GM18507 (cell line): ENCODE results near the gene SYTL3.
"Not testable (repeated sequence)": the region's sequence is repeated elsewhere in the genome, so short reads cannot be mapped to it uniquely, and the experiment has no call there.

Experiments
- DNase-seq: peaks from one replicate; pipeline ENCODE4 v3.0.0; 2011; ENCODE audit warnings: low read depth; ENCODE audit not compliant: insufficient read length; ENCODE audit errors: extremely low spot score
- FAIRE-seq: peaks from 2 replicates; lab custom pipeline; 2011; peaks lifted over from hg19 to GRCh38; lab: Jason Lieb, UNC

The SYTL3 gene

DNA sequence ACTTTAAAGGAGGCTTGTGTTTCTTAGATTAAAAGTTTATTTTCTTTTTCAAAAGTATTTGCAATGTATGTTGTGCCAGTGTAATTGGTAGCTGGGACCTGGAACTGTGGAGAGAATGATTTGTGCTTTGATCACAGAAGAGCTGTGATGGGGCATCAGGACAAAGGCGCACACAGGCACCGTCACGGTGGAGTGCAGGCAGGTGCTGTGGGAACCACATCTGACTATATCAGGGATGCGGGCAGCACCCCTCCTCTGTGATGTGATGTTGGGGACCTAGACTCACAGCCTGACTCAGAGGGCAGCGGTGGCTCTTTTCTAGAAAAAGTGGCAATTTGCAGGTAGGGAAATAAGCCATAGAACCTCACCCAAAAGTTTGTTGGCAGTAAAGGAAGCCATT, 34.5 kb downstream of the SYTL3 start:
- FAIRE-seq = no peak

DNA sequence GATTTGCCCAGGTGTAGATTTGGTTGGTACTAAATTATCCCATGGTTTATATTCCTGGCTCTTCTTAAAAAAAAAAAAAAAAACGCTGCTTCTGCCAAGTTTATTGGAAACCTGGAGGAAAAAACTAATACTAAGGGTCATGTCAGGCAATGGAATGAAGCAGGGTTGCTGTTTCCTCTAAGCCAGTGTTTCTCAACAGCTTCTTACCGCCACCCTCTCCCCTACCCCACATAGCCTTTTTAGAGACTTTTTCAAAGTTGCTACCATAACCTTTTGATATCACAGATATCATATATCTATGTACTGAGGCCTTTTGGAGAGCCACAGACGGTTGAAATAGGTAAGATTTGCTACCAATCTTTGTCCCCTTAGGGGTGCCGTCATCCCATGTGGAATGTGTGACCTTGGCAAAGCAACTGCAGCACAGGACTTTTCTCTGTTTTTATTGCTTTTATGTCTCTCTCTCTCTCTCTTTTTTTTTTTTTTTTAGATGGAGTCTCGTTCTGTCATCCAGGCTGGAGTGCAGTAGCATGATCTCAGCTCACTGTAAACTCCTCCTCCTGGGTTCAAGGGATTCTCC, 35.0 kb downstream of the SYTL3 start:
- DNase-seq (no peak), FAIRE-seq (no peak)

More for the DNA sequence above, 34.5 kb downstream of the SYTL3 start:
- no peak for DNase-seq

DNA sequence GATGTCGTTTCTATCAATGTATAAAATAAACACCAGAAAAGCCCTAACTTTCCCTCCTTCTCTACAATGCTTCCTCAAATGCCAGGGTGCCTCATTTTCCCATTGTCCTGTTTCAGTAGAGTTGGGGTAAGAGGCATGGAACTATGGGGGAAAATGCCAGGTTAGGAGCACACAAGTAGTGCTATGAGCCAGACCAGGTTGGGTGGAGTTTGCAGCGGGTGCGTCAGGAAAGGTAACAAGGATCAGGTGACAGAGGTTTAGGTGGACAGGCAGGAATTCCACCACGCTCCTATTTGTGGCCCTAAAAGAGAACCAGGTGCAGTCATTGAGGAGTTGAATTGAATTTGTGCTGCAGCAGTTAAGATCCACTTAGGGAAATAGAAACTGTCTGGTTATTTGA, 36.5 kb downstream of the SYTL3 start:
- FAIRE-seq (no peak), DNase-seq (no peak)

DNA sequence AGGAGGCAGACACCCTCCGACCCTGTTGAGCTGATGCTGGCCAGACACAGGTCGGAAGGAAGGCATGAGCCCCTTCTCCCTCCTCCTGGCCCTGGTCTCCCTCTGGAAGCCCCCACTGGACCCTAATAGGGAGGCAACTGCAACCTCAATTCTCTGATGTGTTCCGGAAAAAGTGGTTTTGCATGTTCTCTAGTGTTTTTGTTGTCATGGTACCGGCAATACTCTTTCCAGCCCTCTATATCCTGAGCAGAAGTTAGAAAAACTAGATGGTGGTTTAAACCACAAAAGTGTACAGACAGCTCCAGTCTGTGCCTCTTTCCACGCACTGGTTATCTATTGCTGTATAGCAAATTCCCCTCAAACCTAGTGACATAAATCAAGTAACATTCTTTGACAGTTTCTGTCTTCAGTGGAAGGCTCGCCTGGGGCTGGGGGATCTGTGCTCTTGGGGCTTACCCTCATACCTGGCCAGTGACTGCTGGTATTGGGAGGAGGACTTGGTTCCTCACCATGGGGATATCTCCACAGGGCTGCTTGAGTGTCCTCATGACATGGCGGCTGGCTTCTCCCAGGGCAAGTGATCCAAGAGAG, 37.0 kb downstream of the SYTL3 start:
- DNase-seq = no peak
- FAIRE-seq = peak; percentile 71

DNA sequence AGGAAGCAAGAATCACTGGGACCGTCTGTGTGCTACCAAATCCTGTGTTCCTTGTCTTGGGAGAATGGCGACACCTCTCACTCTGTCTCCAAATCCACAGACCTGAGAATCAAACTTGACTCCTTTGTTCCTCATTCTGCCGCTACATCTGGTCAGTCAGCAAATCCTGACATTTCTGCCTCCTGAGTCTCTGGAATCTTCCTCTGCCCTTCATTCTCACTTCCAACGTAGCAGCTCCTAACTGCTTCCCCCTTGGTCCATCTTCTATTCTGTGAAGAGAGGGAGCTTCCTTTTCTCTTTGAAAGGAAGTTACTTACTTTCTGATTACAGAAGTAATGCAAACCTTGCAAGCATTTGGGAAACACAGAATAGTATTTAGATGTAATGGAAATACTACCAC, 37.7 kb downstream of the SYTL3 start:
- FAIRE-seq (no peak), DNase-seq (no peak)

- no peak for FAIRE-seq
- no peak for DNase-seq
These were observed 39.0 kb downstream of the SYTL3 start for GRCh38 chr6:158688860-158689259.

DNA sequence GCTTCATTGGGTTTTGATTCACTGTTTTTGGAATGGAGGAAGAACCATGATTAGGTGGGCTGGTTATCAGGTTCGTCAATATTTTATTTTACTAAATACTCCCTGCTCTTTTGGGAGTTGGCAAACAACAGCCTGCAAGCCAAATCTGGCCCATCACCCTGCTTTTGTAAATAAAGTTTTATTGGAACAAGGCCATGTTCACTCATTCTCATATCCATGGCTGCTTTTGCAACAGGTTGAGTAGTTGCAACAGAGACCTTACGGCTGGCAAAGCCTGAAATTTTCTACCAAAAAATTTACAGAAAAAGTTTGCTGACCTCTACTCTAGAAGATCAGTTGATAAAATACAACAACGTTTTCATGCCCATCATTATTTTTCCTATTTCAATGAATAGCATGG, 45.1 kb downstream of the SYTL3 start:
- FAIRE-seq (no peak), DNase-seq (no peak)

DNA sequence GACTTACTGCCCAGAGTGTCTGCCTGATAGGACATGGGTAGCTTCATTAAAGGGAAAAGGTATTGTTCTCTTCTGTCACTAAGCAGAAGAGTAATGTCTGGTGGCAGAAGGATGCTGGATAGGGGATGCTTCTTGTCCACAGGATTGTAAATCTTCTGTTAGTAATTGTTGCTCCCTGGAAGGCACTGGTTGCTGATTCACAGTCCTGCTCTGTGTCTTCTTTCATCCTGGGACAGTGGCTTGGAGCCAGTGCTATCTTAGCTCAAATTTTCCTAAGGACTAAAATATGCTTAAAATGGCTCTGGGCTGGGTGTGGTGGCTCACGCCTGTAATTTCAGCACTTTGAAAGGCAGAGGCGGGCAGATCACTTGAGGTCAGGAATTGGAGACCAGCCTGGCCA, 48.0 kb downstream of the SYTL3 start:
- DNase-seq (no peak), FAIRE-seq (no peak)

GRCh38 chr6:158698931-158699330, 49.1 kb downstream of the SYTL3 start:
- no peak for FAIRE-seq

GRCh38 chr6:158701268-158701667, 51.4 kb downstream of the SYTL3 start:
- DNase-seq, FAIRE-seq: not testable (repeated sequence)

More at GRCh38 chr6:158698931-158699330, 49.1 kb downstream of the SYTL3 start:
- DNase-seq = no peak

DNA sequence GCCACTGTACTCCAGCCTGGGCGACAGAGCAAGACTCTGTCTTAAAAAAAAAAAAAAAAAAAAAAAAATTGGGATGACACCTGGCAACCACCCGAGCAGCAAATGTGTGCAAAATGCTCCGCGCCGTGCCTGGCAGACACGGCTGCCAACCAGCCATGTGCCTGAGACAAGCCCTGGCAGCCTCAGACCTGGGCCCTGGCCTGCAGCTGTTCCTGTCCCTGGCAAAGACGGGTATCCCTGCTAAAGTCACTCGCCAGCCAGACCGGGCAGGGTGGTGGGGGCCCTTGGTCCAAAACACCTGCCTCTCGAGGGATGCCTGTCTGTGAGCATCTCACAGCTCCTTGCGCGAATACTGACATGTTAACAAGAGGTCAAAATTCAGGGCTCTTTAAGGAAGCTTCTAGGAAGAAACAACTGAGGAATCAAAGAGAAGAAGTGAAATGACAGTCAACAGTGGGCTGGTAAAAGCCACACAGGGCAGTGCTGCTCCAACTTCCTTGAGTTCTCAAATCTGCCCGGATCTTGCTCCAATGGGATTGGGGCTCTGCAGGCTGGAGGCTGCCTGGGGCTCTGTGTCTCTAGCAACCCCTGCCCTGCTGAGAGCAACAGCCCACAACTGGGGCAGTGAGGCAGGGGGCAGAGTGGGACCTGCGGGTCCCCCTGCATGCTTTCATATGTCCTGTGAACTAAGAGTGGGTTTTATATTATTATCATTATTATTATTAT, 53.4 kb downstream of the SYTL3 start:
- FAIRE-seq = no peak
- no peak for DNase-seq

DNA sequence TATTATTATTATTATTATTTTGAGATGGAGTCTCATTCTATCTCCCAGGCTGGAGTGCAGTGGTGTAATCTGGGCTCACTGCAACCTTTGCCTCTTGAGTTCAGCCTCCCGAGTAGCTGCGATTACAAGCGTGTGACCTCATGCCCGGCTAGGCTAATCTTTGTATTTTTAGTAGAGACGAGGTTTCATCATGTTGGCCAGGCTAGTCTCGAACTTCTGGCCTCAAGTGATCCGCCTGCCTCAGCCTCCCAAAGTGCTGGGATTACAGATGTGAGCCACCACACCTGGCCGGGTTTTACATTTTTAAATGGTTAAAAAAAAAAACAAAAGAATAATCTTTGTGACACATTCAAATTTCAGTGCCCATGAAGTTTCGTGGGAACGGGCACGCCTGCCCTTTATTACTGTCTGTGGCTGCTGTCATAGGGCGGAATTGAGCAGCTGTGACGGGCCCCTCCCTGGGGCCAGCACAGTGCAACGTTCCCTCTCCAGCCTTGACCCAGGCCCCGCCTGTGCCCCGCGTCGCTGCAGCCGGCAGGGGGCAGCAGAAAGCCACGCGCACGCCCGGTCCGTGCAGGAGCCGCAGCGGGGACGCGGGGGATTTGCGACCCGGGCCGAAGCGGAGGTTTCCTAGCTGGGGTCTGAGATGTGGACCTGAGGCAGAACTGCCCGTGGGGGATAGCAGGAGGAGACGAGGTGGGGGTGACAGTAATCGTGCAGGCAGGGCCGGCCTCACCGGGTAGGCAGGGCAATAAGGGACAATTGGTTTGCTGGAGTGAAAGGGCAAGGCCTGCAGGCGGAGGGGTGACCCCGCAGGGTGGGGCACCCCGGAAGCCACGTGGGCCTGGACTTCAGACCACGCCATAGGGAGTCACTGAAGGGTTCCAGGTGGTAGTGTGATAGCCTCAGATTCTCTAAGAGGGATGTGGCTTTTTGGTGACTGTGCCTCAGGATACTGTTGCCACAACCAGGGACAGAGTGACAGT, 54.3 kb downstream of the SYTL3 start:
- FAIRE-seq (peak; percentile 86), DNase-seq (peak; percentile 83)

- FAIRE-seq (no peak), DNase-seq (no peak)
These were observed 55.7 kb downstream of the SYTL3 start for GRCh38 chr6:158705386-158706126.

DNA sequence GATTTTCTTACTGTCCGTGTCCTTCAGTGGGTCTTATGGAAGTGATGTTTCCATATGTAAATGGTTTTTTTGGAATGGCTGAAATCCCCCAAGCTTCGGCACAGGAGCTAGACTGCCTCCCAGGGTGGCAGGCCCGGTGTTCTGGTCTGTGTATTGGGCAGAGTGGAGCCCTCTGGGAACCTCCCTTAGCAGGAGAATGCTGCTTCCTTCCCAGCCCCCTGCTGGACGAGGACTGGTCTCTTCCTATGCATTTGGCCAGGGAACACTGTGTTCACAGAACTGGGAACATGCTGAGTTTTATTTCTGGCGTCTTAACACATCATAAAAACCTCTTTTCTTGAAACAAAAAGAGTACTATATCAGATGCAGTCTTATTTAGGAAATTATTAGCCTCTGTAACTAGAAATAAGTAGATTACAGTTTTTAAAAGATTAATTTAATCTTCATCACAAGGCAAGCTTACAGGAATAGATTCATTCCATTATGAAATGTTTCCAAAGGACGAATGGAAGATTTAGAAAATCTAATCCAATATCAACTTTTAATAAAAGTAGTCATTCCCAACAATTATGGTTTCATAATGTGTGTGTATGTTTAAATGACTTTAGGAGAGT, 56.6 kb downstream of the SYTL3 start:
- FAIRE-seq (no peak), DNase-seq (no peak)

- no peak for FAIRE-seq
These were observed 57.4 kb downstream of the SYTL3 start for GRCh38 chr6:158707120-158707820.

DNA sequence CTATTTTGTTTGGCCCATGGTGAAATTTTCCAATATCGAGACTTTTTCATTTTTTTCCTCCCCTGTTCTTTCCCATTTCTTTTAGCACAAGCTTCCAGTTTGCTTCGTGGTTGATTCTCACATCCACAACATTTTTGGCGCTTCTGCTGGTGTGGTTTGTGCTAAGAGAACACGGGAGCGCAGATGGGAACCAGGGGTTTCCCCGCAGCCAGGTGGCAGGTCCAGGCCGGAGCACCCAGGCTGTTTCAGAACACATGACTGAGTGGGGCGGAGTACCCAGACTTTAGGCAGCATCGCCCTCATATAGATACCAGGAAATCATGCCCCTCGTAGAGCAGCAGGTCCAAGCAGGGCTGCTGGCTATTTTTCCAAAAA, 58.0 kb downstream of the SYTL3 start:
- FAIRE-seq (no peak), DNase-seq (no peak)

More at GRCh38 chr6:158707120-158707820, 57.4 kb downstream of the SYTL3 start:
- no peak for DNase-seq

GRCh38 chr6:158708239-158708638, 58.4 kb downstream of the SYTL3 start:
- FAIRE-seq (no peak), DNase-seq (no peak)

GRCh38 chr6:158709809-158710208, 60.0 kb downstream of the SYTL3 start:
- no peak for FAIRE-seq
- no peak for DNase-seq
